VCaP (cell line): Measurements from ENCODE around the gene SMIM13.
"Not testable (repeated sequence)": the region's sequence is repeated elsewhere in the genome, so short reads cannot be mapped to it uniquely, and the experiment has no call there.

Experiments used
- H3K27ac ChIP-seq: fragments of 450-650 bp; 2 replicates; pipeline ENCODE4 v1.5.1; 2017
- TF ChIP-seq, protein P1 (sequence below): fragments of 450-650 bp; conservative IDR thresholded peaks from 2 replicates; pipeline ENCODE4 v1.5.1; 2017; ENCODE audit warnings: mild to moderate bottlenecking, moderate library complexity

Gene SMIM13

DNA sequence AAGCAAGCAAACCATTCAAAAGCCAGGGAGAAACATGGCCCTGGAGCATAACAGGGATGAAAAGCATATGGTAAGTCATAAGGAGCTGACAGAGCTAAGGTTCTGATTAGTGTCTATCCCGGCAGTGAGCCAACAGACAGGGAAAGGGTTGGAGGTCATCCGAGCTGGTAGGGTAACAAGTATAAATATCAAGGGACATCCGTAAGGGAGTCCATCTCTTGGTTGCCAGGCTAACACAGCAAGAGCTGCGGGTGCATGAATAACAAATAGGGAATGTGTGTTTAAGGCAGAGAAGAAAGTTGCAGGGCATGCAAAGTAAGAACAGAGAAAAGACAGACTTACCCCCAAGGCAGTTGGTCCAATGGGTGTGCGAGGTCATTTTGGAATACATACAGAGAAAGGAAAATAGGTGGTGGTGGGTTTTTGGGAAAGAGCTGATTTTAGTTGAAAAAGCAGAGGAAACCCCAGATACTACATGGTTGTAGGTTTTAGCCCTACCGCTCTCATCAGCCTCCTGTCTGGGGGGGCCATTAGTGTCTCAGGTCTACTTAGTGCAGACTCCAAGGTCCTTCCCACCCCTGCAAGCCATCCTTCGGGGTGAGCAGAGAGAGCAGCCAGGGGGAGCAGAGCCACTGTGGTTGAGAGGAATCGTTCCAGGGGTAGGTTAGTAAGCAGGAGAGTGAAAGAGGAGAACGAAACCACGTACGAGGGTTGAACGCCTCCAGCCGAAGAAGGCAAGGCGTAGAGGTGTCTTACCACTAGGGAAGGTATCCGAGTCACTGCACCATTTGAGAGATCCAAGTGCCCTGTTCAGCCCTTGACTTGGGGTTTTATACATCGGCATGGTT, 17.5 kb downstream of the SMIM13 start, which contains the start of gene ERVFRD-1:
Gene ERVFRD-1 (minus strand): TSS at position 805 of the 848 bp plus-strand sequence. CDS start 6,415 bp downstream, outside the sequence.
- peak within 1 kb of the TSS; percentile 50 for H3K27ac ChIP-seq
- TF ChIP-seq, protein P1, sequence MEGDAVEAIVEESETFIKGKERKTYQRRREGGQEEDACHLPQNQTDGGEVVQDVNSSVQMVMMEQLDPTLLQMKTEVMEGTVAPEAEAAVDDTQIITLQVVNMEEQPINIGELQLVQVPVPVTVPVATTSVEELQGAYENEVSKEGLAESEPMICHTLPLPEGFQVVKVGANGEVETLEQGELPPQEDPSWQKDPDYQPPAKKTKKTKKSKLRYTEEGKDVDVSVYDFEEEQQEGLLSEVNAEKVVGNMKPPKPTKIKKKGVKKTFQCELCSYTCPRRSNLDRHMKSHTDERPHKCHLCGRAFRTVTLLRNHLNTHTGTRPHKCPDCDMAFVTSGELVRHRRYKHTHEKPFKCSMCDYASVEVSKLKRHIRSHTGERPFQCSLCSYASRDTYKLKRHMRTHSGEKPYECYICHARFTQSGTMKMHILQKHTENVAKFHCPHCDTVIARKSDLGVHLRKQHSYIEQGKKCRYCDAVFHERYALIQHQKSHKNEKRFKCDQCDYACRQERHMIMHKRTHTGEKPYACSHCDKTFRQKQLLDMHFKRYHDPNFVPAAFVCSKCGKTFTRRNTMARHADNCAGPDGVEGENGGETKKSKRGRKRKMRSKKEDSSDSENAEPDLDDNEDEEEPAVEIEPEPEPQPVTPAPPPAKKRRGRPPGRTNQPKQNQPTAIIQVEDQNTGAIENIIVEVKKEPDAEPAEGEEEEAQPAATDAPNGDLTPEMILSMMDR, result no peak

DNA sequence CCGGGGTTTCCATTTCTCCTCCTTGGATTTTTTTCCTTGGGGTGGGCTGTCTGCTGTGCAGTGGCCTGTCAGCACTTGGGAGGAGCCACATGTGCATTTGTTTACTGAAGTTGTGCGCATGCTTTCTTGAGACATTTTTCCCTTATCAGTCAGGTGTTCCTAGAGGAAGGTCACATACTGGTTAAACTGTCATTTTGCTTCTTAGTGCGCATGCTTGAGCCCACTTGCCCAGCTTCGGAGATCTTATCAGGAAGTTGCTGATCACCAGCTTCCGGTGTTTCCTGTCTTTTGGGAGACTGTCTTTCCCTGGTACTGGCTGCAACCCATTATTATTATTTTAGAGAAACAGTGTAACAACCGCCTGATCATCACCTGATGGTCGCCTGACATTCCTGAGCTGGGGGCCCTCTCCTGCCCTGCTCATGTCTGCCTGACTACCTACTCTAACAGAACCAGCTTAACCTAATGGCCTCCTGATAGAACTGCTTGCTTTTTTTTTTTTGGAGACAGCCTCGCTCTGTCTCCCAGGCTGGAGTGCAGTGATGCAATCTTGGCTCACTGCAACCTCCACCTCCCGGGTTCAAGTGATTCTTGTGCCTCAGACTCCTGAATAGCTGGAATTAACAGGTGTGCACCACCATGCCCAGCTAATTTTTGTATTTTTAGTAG, 18.3 kb downstream of the SMIM13 start:
- peak overlapping the region; percentile 50 for H3K27ac ChIP-seq
- TF ChIP-seq, protein P1, result no peak

DNA sequence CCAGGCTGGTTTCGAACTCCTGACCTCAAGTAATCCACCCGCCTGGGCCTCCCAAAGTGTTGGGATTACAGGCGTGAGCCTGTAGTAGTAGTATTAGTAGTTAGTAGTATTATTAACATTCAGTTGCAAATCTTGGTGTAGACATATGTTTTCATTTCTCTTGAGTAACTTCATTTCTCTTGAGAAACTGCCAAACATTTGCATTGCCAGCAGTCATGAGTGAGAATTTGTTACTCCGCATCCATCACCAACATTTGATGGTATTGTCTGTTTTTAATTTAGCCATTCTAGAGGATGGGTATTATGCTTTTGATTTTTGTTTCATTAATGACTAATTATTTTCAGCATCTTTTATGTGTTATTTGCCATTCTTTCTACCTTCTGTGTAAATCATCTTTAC, 19.4 kb downstream of the SMIM13 start:
- H3K27ac ChIP-seq, result no peak overlapping the region; the same call in 1 of the 2 replicates

DNA sequence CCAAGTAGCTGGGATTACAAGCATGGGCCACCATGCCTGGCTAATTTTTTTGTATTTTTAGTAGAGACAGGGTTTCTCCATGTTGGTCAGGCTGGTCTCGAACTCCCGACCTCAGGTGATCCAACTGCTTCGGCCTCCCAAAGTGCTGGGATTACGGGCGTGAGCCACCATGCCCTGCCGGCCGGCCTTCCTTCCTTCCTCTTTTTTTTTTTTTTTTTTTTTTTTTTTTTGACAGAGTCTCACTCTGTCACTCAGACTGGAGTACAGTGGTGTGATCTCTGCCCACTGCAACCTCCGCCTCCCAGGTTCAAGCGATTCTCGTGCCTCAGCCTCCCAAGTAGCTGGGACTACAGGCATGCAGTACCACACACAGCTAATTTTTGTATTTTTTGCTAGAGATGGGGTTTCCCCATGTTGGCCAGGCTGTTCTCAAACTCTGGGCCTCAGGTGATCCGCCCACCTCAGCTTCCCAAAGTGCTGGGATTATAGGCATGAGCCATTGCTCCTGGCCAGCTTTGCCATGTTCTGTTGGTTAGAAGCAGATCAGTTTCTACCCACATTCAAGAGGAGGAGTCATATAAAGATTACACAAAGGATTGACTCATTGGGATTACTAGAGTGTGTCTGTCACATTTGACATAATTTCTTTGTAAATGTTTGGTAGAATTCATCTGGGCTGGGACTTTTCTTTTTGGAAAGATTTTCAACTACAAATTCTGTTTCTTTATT, 22.3 kb downstream of the SMIM13 start:
- H3K27ac ChIP-seq, result not testable (repeated sequence)

More for the DNA sequence above, 19.4 kb downstream of the SMIM13 start:
- TF ChIP-seq, protein P1, result no peak

DNA sequence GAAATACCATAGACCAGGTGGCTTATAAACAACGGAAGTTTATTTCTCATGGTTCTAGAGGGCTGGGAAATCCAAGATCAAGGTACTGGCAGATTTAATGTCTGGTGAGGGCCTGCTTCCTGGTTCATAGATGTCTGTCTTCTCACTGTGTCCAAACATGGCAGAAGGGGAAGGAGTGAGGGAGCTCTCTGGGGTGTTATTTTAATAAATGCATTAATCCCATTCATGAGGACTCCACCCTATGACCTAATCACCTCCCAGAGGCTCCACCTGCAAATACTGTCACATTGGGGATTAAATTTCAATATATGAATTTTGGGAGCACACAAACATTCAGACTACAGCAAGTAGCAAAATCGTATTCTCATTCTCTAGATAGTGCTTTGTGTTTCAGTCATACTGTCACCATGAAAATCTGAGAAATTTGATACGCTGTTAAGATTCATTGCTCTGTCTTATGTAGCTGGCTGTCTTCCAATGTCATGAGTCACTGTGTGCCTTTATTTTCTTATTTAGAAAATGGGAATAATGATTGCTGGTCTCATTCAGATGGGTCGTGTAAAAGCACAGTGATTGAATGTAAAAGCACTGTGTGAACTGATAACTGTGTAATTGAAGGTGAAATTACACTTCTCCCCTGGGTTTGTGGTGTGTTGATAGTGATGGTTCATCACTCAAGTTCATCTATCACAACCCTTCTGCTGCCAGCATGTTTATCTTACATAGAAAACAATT, 26.8 kb downstream of the SMIM13 start:
- TF ChIP-seq, protein P1, result no peak

DNA sequence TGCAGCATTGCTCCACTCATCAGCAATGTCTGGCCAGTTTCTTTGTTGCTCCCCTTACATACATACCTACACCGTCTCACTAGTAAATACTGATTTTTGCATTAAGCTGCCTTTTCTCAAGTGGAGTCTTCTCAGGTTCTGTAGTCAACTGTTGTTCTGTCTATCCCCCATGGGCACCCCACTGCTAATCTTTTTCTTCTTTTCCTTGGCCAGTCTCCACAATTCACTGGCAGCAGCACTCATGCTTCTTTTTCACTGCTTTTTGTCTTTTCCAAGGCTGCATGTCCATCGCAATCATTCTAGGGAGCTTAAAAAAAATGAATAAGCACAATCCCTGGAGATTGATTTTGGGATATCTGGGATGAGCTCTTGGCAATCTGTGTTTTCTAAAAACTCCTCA, 28.2 kb downstream of the SMIM13 start:
- H3K27ac ChIP-seq, result no peak overlapping the region
- TF ChIP-seq, protein P1, result no peak

More for the DNA sequence above, 26.8 kb downstream of the SMIM13 start:
- peak overlapping the region; percentile 1; the same call in 1 of the 2 replicates for H3K27ac ChIP-seq

DNA sequence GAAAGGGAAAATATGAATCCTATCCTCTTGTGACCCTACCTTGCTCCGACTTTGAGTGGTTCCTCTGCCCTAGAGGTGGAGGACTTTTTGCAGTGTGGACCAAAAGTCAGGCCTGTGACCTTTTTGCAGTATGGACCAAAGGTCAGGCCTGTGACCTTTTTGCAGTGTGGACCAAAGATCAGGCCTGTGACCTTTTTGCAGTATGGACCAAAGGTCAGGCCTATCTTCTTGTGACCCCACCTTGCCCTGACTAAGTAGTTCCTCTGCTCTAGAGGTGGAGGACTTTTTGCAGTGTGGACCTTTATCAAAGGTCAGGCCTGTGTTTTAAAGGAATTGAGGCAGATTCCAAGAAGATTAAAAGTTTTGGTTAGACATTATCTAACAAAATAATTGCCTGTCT, 28.7 kb downstream of the SMIM13 start:
- no peak overlapping the region for H3K27ac ChIP-seq
- TF ChIP-seq, protein P1, result no peak
